Adipocyte (in vitro differentiated cells): ENCODE results near the gene HSD17B4.

Source experiments
- DNase-seq: peaks from one replicate; pipeline ENCODE4 v3.0.0-alpha.2; 2015; ENCODE audit warnings: low read depth
- H3K27me3 ChIP-seq: replicated peaks from 2 replicates; pipeline ENCODE4 v1.7.0; 2013; ENCODE audit warnings: mild to moderate bottlenecking, low read length, moderate library complexity; ENCODE audit not compliant: control insufficient read depth, insufficient read depth
- H3K36me3 ChIP-seq: 2 replicates; pipeline ENCODE4 v1.7.0; 2013; ENCODE audit warnings: low read length, mild to moderate bottlenecking, moderate library complexity; ENCODE audit not compliant: control insufficient read depth, insufficient read depth, severe bottlenecking
- H3K4me1 ChIP-seq: 2 replicates; pipeline ENCODE4 v1.7.0; 2013; ENCODE audit warnings: mild to moderate bottlenecking, low read length, moderate library complexity; ENCODE audit not compliant: control insufficient read depth, insufficient read depth
- H3K4me3 ChIP-seq: 2 replicates; pipeline ENCODE4 v1.7.0; 2013; ENCODE audit warnings: mild to moderate bottlenecking, low read length, moderate library complexity
- H3K9ac ChIP-seq: 2 replicates; pipeline ENCODE4 v1.7.0; 2013; ENCODE audit warnings: mild to moderate bottlenecking, low read length, moderate library complexity
- H3K9me3 ChIP-seq: 2 replicates; pipeline ENCODE4 v1.7.0; 2013; ENCODE audit warnings: mild to moderate bottlenecking, low read length, moderate library complexity; ENCODE audit not compliant: control insufficient read depth

The HSD17B4 gene

GRCh38 chr5:119452373-119453039 lies at the start of gene HSD17B4:
HSD17B4 (plus strand) TSS chr5:119452497; CDS start chr5:119452576, 79 bp downstream.
- peaks cover 14% of the 10 kb centered on the region for H3K4me1 ChIP-seq
- H3K27me3 ChIP-seq, result peaks cover 2% of the 10 kb centered on the region

GRCh38 chr5:119402555-119402954 lies 49.7 kb upstream of the HSD17B4 start:
- H3K27me3 ChIP-seq, result no peaks in the 10 kb centered on the region
- no peaks in the 10 kb centered on the region for H3K9me3 ChIP-seq
- no peaks in the 10 kb centered on the region for H3K36me3 ChIP-seq
- H3K4me3 ChIP-seq, result no peak overlapping the region
- H3K4me1 ChIP-seq, result peaks cover 28% of the 10 kb centered on the region
- DNase-seq, result no peak
- no peak overlapping the region for H3K9ac ChIP-seq

More at GRCh38 chr5:119452373-119453039, at the start of gene HSD17B4:
- DNase-seq, result peak; percentile 90
- Histone ChIP-seq H3K4me3 (peak within 1 kb of the TSS; percentile 99), H3K9me3 (peaks cover 12% of the 10 kb centered on the region), H3K9ac (peak within 1 kb of the TSS; percentile 99), H3K36me3 (peaks cover 9% of the 10 kb centered on the region)

- no peak overlapping the region for H3K9ac ChIP-seq
- H3K9me3 ChIP-seq, result no peaks in the 10 kb centered on the region
- no peak for DNase-seq
- H3K4me3 ChIP-seq, result no peak overlapping the region
- H3K4me1 ChIP-seq, result peaks cover 14% of the 10 kb centered on the region
- no peaks in the 10 kb centered on the region for H3K36me3 ChIP-seq
- H3K27me3 ChIP-seq, result no peaks in the 10 kb centered on the region
Observed at GRCh38 chr5:119404033-119404432, 48.3 kb upstream of the HSD17B4 start.

- Histone ChIP-seq H3K4me1 (peaks cover 1% of the 10 kb centered on the region), H3K9ac (no peak overlapping the region), H3K36me3 (no peaks in the 10 kb centered on the region), H3K9me3 (no peaks in the 10 kb centered on the region), H3K27me3 (no peaks in the 10 kb centered on the region), H3K4me3 (no peak overlapping the region)
- DNase-seq, result no peak
Observed at GRCh38 chr5:119405419-119405818, 46.9 kb upstream of the HSD17B4 start.

- Histone ChIP-seq H3K9ac (no peak overlapping the region), H3K9me3 (no peaks in the 10 kb centered on the region), H3K36me3 (no peaks in the 10 kb centered on the region), H3K4me1 (peaks cover 13% of the 10 kb centered on the region), H3K4me3 (no peak overlapping the region), H3K27me3 (no peaks in the 10 kb centered on the region)
- DNase-seq, result no peak
Observed at GRCh38 chr5:119406551-119407110, 45.7 kb upstream of the HSD17B4 start.

GRCh38 chr5:119409235-119409815 lies 43.0 kb upstream of the HSD17B4 start:
- DNase-seq, result no peak

GRCh38 chr5:119410448-119411159 lies 41.7 kb upstream of the HSD17B4 start:
- Histone ChIP-seq H3K4me3 (peak overlapping the region; percentile 83), H3K36me3 (no peaks in the 10 kb centered on the region), H3K4me1 (peaks cover 20% of the 10 kb centered on the region)

More at GRCh38 chr5:119409235-119409815, 43.0 kb upstream of the HSD17B4 start:
- no peak overlapping the region for H3K9ac ChIP-seq
- H3K4me1 ChIP-seq, result peaks cover 20% of the 10 kb centered on the region
- no peak overlapping the region for H3K4me3 ChIP-seq
- H3K27me3 ChIP-seq, result no peaks in the 10 kb centered on the region
- no peaks in the 10 kb centered on the region for H3K36me3 ChIP-seq
- no peaks in the 10 kb centered on the region for H3K9me3 ChIP-seq

GRCh38 chr5:119411361-119412278 lies 40.7 kb upstream of the HSD17B4 start:
- peak; percentile 89 for DNase-seq
- Histone ChIP-seq H3K27me3 (no peaks in the 10 kb centered on the region), H3K9me3 (no peaks in the 10 kb centered on the region), H3K4me1 (peaks cover 20% of the 10 kb centered on the region), H3K4me3 (peak overlapping the region; percentile 83), H3K9ac (peak overlapping the region; percentile 87), H3K36me3 (no peaks in the 10 kb centered on the region)

More at GRCh38 chr5:119410448-119411159, 41.7 kb upstream of the HSD17B4 start:
- no peak for DNase-seq
- Histone ChIP-seq H3K9me3 (no peaks in the 10 kb centered on the region), H3K27me3 (no peaks in the 10 kb centered on the region), H3K9ac (peak overlapping the region; percentile 87)

GRCh38 chr5:119412279-119413227 lies 39.7 kb upstream of the HSD17B4 start:
- peak overlapping the region; percentile 87 for H3K9ac ChIP-seq
- no peaks in the 10 kb centered on the region for H3K36me3 ChIP-seq
- no peaks in the 10 kb centered on the region for H3K9me3 ChIP-seq
- H3K4me3 ChIP-seq, result peak overlapping the region; percentile 83
- no peak for DNase-seq
- H3K4me1 ChIP-seq, result peaks cover 20% of the 10 kb centered on the region
- no peaks in the 10 kb centered on the region for H3K27me3 ChIP-seq
